GM21423 (cell line): ENCODE data around the gene DEPDC5.
"Not testable (repeated sequence)": the region's sequence is repeated elsewhere in the genome, so short reads cannot be mapped to it uniquely, and the experiment has no call there.

Experiments
- ATAC-seq: cut with Tn5 transposase; IDR thresholded peaks from one replicate; pipeline ENCODE4 v1.9.1; 2021; ENCODE audit warnings: mild to moderate bottlenecking, moderate library complexity; ENCODE audit not compliant: unreplicated experiment

The DEPDC5 gene

GRCh38 chr22:31753634-31754501 lies at the start of gene DEPDC5:
Gene DEPDC5 (plus strand): TSS chr22:31754019. CDS start chr22:31754922, 903 bp downstream.
- ATAC-seq, result peak; percentile 63

- no peak for ATAC-seq
Measured at GRCh38 chr22:31707519-31707918, 46.3 kb upstream of the DEPDC5 start.

- ATAC-seq, result not testable (repeated sequence)
Measured at GRCh38 chr22:31711226-31711625, 42.6 kb upstream of the DEPDC5 start.

GRCh38 chr22:31715147-31715778 lies 38.6 kb upstream of the DEPDC5 start:
- ATAC-seq, result no peak

- no peak for ATAC-seq
Measured at GRCh38 chr22:31719850-31720471, 33.9 kb upstream of the DEPDC5 start.

- ATAC-seq, result no peak
Measured at GRCh38 chr22:31723723-31724122, 30.1 kb upstream of the DEPDC5 start.

GRCh38 chr22:31726692-31727091 lies 27.1 kb upstream of the DEPDC5 start:
- ATAC-seq, result no peak

GRCh38 chr22:31728857-31729256 lies 25.0 kb upstream of the DEPDC5 start:
- no peak for ATAC-seq

GRCh38 chr22:31730344-31730711 lies 23.5 kb upstream of the DEPDC5 start:
- no peak for ATAC-seq

GRCh38 chr22:31732089-31732829 lies 21.6 kb upstream of the DEPDC5 start:
- no peak for ATAC-seq

GRCh38 chr22:31733580-31734079 lies 20.2 kb upstream of the DEPDC5 start:
- ATAC-seq, result no peak

- no peak for ATAC-seq
Measured at GRCh38 chr22:31734512-31734911, 19.3 kb upstream of the DEPDC5 start.

GRCh38 chr22:31736458-31736857 lies 17.4 kb upstream of the DEPDC5 start:
- no peak for ATAC-seq

GRCh38 chr22:31737932-31738331 lies 15.9 kb upstream of the DEPDC5 start:
- ATAC-seq, result no peak

GRCh38 chr22:31738566-31738965 lies 15.3 kb upstream of the DEPDC5 start:
- ATAC-seq, result no peak

GRCh38 chr22:31739795-31740201 lies 14.0 kb upstream of the DEPDC5 start:
- no peak for ATAC-seq

- ATAC-seq, result not testable (repeated sequence)
Measured at GRCh38 chr22:31740314-31740713, 13.5 kb upstream of the DEPDC5 start.

- no peak for ATAC-seq
Measured at GRCh38 chr22:31742115-31742514, 11.7 kb upstream of the DEPDC5 start.

- ATAC-seq, result no peak
Measured at GRCh38 chr22:31742682-31743081, 11.1 kb upstream of the DEPDC5 start.

GRCh38 chr22:31743871-31744270 lies 9.9 kb upstream of the DEPDC5 start:
- ATAC-seq, result no peak

- no peak for ATAC-seq
Measured at GRCh38 chr22:31747441-31747840, 6.4 kb upstream of the DEPDC5 start.
